ENCODE measurements around the gene PLEKHM3. TPM values are rescaled to one million over a fixed set of nuclear protein-coding genes. Genes with fewer than 3 reads are reported as not detected.

Gene PLEKHM3
- total RNA-seq, 3 donors from 2014 or later (not counting 1 experiment from before 2014, with no cell fraction given), result 21.7 to 27.7 (median 26.3) TPM

- Mint-ChIP-seq H3K9me3 (no peaks in the 10 kb centered on the region), H3K4me3 (no peak overlapping the region), H3K27me3 (ENCODE audit: low read depth in 2 of 2) (no peaks in the 10 kb centered on the region), H3K4me1 (peaks cover 14 to 16% of the 10 kb centered on the region in 2 donors), H3K36me3 (no peaks in the 10 kb centered on the region), H3K27ac (no peak overlapping the region)
- Histone ChIP-seq H3K4me3 (ENCODE audit: low read length) (no peak overlapping the region), H3K27me3 (ENCODE audit: control insufficient read depth, insufficient read depth, low read length) (no peaks in the 10 kb centered on the region), H3K9me3 (ENCODE audit: control insufficient read depth, insufficient read depth, low read length) (no peaks in the 10 kb centered on the region), H3K4me1 (ENCODE audit: control insufficient read depth, insufficient read depth, low read length) (no peaks in the 10 kb centered on the region), H3K27ac (ENCODE audit: low read length) (no peak overlapping the region), H3K36me3 (ENCODE audit: control insufficient read depth, insufficient read depth, low read length) (no peaks in the 10 kb centered on the region)
- intact Hi-C loops (cut with micrococcal nuclease), result no loop called here
- no peak for TF ChIP-seq CTCF (IDR thresholded peaks at IDR 0.05)
- 97% methylated on average over 8 of the region's 8 CpGs for WGBS (ENCODE audit: insufficient coverage)
- DNase-seq (no peak), ATAC-seq (no peak)
Measured at GRCh38 chr2:207831584-207832248, 193.6 kb downstream of the PLEKHM3 start.

GRCh38 chr2:207830778-207831438 lies 194.4 kb downstream of the PLEKHM3 start:
- H3K9me3 Mint-ChIP-seq, result no peaks in the 10 kb centered on the region
- 92% methylated on average over 15 of the region's 15 CpGs for WGBS (ENCODE audit: insufficient coverage)

GRCh38 chr2:207828361-207829057 lies 196.8 kb downstream of the PLEKHM3 start:
- peaks cover 4% of the 10 kb centered on the region for H3K36me3 ChIP-seq (ENCODE audit: control insufficient read depth, insufficient read depth, low read length)
- Mint-ChIP-seq H3K36me3 (no peaks in the 10 kb centered on the region), H3K27me3 (ENCODE audit: low read depth in 2 of 2) (no peaks in the 10 kb centered on the region), H3K27ac (peak overlapping the region; percentile 14 to 57), H3K4me3 (peak overlapping the region; percentile 68), H3K9me3 (no peaks in the 10 kb centered on the region), H3K4me1 (peaks cover 14 to 16% of the 10 kb centered on the region in 2 donors)
- no peaks in the 10 kb centered on the region for H3K9me3 ChIP-seq (ENCODE audit: control insufficient read depth, insufficient read depth, low read length)
- no peaks in the 10 kb centered on the region for H3K4me1 ChIP-seq (ENCODE audit: control insufficient read depth, insufficient read depth, low read length)
- no peaks in the 10 kb centered on the region for H3K27me3 ChIP-seq (ENCODE audit: control insufficient read depth, insufficient read depth, low read length)
- DNase-seq, result no peak
- H3K27ac ChIP-seq (ENCODE audit: low read length), result no peak overlapping the region
- 56% methylated on average over 12 of the region's 12 CpGs for whole genome bisulfite sequencing (ENCODE audit: insufficient coverage)
- intact Hi-C loops (cut with micrococcal nuclease), result no loop called here
- peak in 2 of 3 donors; percentile 36 to 78 for ATAC-seq
- H3K4me3 ChIP-seq (ENCODE audit: low read length), result no peak overlapping the region
- no peak for TF ChIP-seq CTCF (IDR thresholded peaks at IDR 0.05)

More at GRCh38 chr2:207830778-207831438, 194.4 kb downstream of the PLEKHM3 start:
- DNase-seq (no peak), ATAC-seq (no peak)
- Mint-ChIP-seq H3K36me3 (no peaks in the 10 kb centered on the region), H3K27ac (no peak overlapping the region), H3K4me1 (peaks cover 14 to 16% of the 10 kb centered on the region in 2 donors), H3K27me3 (ENCODE audit: low read depth in 2 of 2) (no peaks in the 10 kb centered on the region), H3K4me3 (no peak overlapping the region)
- Histone ChIP-seq H3K4me3 (ENCODE audit: low read length) (no peak overlapping the region), H3K27me3 (ENCODE audit: control insufficient read depth, insufficient read depth, low read length) (no peaks in the 10 kb centered on the region), H3K4me1 (ENCODE audit: control insufficient read depth, insufficient read depth, low read length) (no peaks in the 10 kb centered on the region), H3K36me3 (ENCODE audit: control insufficient read depth, insufficient read depth, low read length) (peaks cover under 1% of the 10 kb centered on the region), H3K27ac (ENCODE audit: low read length) (no peak overlapping the region), H3K9me3 (ENCODE audit: control insufficient read depth, insufficient read depth, low read length) (no peaks in the 10 kb centered on the region)
- intact Hi-C loops (cut with micrococcal nuclease), result no loop called here
- no peak for TF ChIP-seq CTCF (IDR thresholded peaks at IDR 0.05)

All from natural killer cell (primary cell).